ENCODE measurements around the gene EDNRA. TPM values are rescaled to one million over a fixed set of nuclear protein-coding genes. Genes with fewer than 3 reads are reported as not detected.

Gene EDNRA
- total and polyA plus RNA-seq, 2 donors (not counting 3 experiments of a cell fraction or from before 2014, with no cell fraction given) = 0.01 TPM; not detected in 1

DNA sequence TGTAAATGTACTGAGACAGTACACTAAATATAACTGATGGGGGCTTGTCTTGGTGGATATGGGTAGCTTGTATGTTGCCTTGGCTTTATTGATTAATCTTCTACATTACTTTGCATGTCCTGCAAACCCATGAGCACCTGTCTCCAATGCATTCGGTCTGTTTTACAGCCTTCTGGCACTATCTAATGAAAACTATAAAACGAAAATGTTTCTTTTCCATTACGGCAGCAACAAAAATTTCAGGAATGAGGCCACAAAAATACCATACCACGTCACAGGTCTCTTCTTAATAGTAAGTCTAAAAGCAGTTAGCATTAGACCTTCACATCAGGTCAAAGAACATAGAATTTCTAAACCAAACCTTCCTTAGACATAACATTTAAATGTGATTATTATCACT is 49.8 kb downstream of the EDNRA start:
- H2AFZ ChIP-seq (ENCODE audit: low read depth, low read length) = no peak overlapping the region
- intact Hi-C loops (cut with micrococcal nuclease) = no loop called here
- dilution Hi-C loops (cut with MboI; ENCODE audit: extremely low pct_ligation_motif_present, low sequenced_read_pairs) = no loop called here
- CTCF ChIA-PET = interaction anchor here (1.1 kb wide), 1 partner anchor 12 kb away, joined by 9 read pairs; no protein-coding TSS in a partner anchor
- H3K79me2 ChIP-seq (ENCODE audit: control insufficient read depth, insufficient read depth, low read length) = no peaks in the 10 kb centered on the region
- no peak overlapping the region for H3K9ac ChIP-seq (replicated peaks; ENCODE audit: extremely low read depth, insufficient read depth, low read length)
- no peak for DNase-seq (ENCODE audit: low read depth, low spot score)
- FAIRE-seq = no peak
- no peaks in the 10 kb centered on the region for H3K36me3 ChIP-seq (ENCODE audit: control insufficient read depth in 2 of 2, extremely low read depth in 1 of 2, insufficient read depth in 2 of 2, low read length in 2 of 2)
- H3K4me2 ChIP-seq (ENCODE audit: insufficient read depth, low read length) = no peak overlapping the region
- no peaks in the 10 kb centered on the region for H3K4me1 ChIP-seq (ENCODE audit: control insufficient read depth, extremely low read depth, insufficient read depth, low read length)
- H3K4me3 ChIP-seq (replicated peaks in 1 of 3; ENCODE audit: insufficient read depth in 1 of 3, low read depth in 1 of 3, low read length in 3 of 3) = no peak overlapping the region
- H3K27ac ChIP-seq (ENCODE audit: insufficient read depth, low read depth, low read length) = no peak overlapping the region
- TF ChIP-seq, protein P1, sequence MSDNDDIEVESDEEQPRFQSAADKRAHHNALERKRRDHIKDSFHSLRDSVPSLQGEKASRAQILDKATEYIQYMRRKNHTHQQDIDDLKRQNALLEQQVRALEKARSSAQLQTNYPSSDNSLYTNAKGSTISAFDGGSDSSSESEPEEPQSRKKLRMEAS (IDR thresholded peaks at IDR 0.05; ENCODE audit: insufficient read depth, insufficient read length) = no peak
- no peak for TF ChIP-seq MYC (IDR thresholded peaks at IDR 0.05; ENCODE audit: low read depth, low read length)
- TF ChIP-seq FOS (IDR thresholded peaks at IDR 0.05; ENCODE audit: borderline replicate concordance, insufficient read depth, low read length) = no peak
- no peak for TF ChIP-seq POLR2A (IDR thresholded peaks at IDR 0.05; ENCODE audit: low read depth, low read length)
- no peak for TF ChIP-seq JUN (IDR thresholded peaks at IDR 0.05; ENCODE audit: borderline replicate concordance, insufficient read depth, insufficient read length, low read depth)
- TF ChIP-seq EZH2 (IDR thresholded peaks at IDR 0.05; ENCODE audit: borderline replicate concordance, low read depth, low read length, severe bottlenecking) = no peak
- H3K27me3 ChIP-seq (ENCODE audit: control insufficient read depth in 2 of 2, insufficient read depth in 2 of 2, low read length in 2 of 2) = peaks cover 3 to 6% of the 10 kb centered on the region in 2 experiments
- no peaks in the 10 kb centered on the region for H3K9me1 ChIP-seq (replicated peaks; ENCODE audit: control insufficient read depth, extremely low read depth, insufficient read depth, low read length)
- no peaks in the 10 kb centered on the region for H4K20me1 ChIP-seq (replicated peaks; ENCODE audit: control insufficient read depth, extremely low read depth, insufficient read depth, low read length)
- no TSS peak for BruUV-seq (replicated peaks)
- H3K9me3 ChIP-seq (replicated peaks; ENCODE audit: control insufficient read depth, insufficient read depth, low read length) = no peaks in the 10 kb centered on the region
- POLR2A ChIA-PET = no interaction called here

- Histone ChIP-seq H3K27me3 (ENCODE audit: control insufficient read depth in 2 of 2, insufficient read depth in 2 of 2, low read length in 2 of 2) (peaks cover 7 to 8% of the 10 kb centered on the region in 2 experiments), H3K9ac (replicated peaks; ENCODE audit: extremely low read depth, insufficient read depth, low read length) (no peak overlapping the region), H3K9me1 (replicated peaks; ENCODE audit: control insufficient read depth, extremely low read depth, insufficient read depth, low read length) (no peaks in the 10 kb centered on the region), H3K4me3 (replicated peaks in 1 of 3; ENCODE audit: insufficient read depth in 1 of 3, low read depth in 1 of 3, low read length in 3 of 3) (no peak overlapping the region), H4K20me1 (replicated peaks; ENCODE audit: control insufficient read depth, extremely low read depth, insufficient read depth, low read length) (no peaks in the 10 kb centered on the region), H3K9me3 (replicated peaks; ENCODE audit: control insufficient read depth, insufficient read depth, low read length) (no peaks in the 10 kb centered on the region), H3K27ac (ENCODE audit: insufficient read depth, low read depth, low read length) (no peak overlapping the region), H2AFZ (ENCODE audit: low read depth, low read length) (no peak overlapping the region), H3K4me2 (ENCODE audit: insufficient read depth, low read length) (no peak overlapping the region), H3K4me1 (ENCODE audit: control insufficient read depth, extremely low read depth, insufficient read depth, low read length) (no peaks in the 10 kb centered on the region), H3K79me2 (ENCODE audit: control insufficient read depth, insufficient read depth, low read length) (no peaks in the 10 kb centered on the region), H3K36me3 (ENCODE audit: control insufficient read depth in 2 of 2, extremely low read depth in 1 of 2, insufficient read depth in 2 of 2, low read length in 2 of 2) (no peaks in the 10 kb centered on the region)
- TF ChIP-seq JUN (IDR thresholded peaks at IDR 0.05; ENCODE audit: borderline replicate concordance, insufficient read depth, insufficient read length, low read depth) (no peak), FOS (IDR thresholded peaks at IDR 0.05; ENCODE audit: borderline replicate concordance, insufficient read depth, low read length) (no peak), EZH2 (IDR thresholded peaks at IDR 0.05; ENCODE audit: borderline replicate concordance, low read depth, low read length, severe bottlenecking) (no peak), MYC (IDR thresholded peaks at IDR 0.05; ENCODE audit: low read depth, low read length) (no peak), POLR2AphosphoS5 (IDR thresholded peaks at IDR 0.05; ENCODE audit: insufficient read depth, low read depth, low read length) (no peak), GATA2 (IDR thresholded peaks at IDR 0.05; ENCODE audit: insufficient read depth, insufficient read length, low read depth, low read length) (no peak), CTCF (IDR thresholded peaks at IDR 0.05; ENCODE audit: extremely low read depth in 1 of 2, insufficient read depth in 1 of 2, low read depth in 1 of 2, low read length in 2 of 2) (no peak), POLR2A (IDR thresholded peaks at IDR 0.05; ENCODE audit: low read depth, low read length) (no peak)
- TF ChIP-seq, protein P1 (IDR thresholded peaks at IDR 0.05; ENCODE audit: insufficient read depth, insufficient read length) = no peak
- ChIA-PET CTCF (interaction anchor here (1.5 to 2.6 kb wide), 2 partner anchors 8 to 14 kb away, joined by 4 to 6 read pairs; no protein-coding TSS in a partner anchor), POLR2A (no interaction called here)
- dilution Hi-C loops (cut with MboI; ENCODE audit: extremely low pct_ligation_motif_present, low sequenced_read_pairs) = no loop called here
- intact Hi-C loops (cut with micrococcal nuclease) = no loop called here
- no peak for FAIRE-seq
- no peak for DNase-seq (ENCODE audit: low read depth, low spot score)
- BruUV-seq (replicated peaks) = no TSS peak
Observed at GRCh38 chr4:147532896-147533295, 52.0 kb downstream of the EDNRA start.
